GM12878 (cell line): ENCODE results near the gene TCL1B. TPM values are rescaled to one million over a fixed set of nuclear protein-coding genes. Genes with fewer than 3 reads are reported as not detected.
A peak's percentile ranks its signal among the peaks of the same experiment; 100 is the strongest.

Experiments used
- ATF7 ChIP-seq: fragments of 450-650 bp; IDR thresholded peaks from 2 replicates; pipeline ENCODE4 v1.6.1; 2016; ENCODE audit warnings: low read depth, mild to moderate bottlenecking
- CHD4 ChIP-seq: fragments of 200-600 bp; sonication (generic); IDR thresholded peaks from 2 replicates; pipeline ENCODE4 v1.6.1; 2016; ENCODE audit warnings: mild to moderate bottlenecking
- CREB1 ChIP-seq: IDR thresholded peaks from 2 replicates; pipeline ENCODE4 v1.6.1; 2012; ENCODE audit warnings: low read depth, mild to moderate bottlenecking, inconsistent platforms
- HDGF ChIP-seq: fragments of 450-650 bp; IDR thresholded peaks from 2 replicates; pipeline ENCODE4 v1.6.1; 2016; ENCODE audit warnings: antibody characterized with exemption
- IRF4 ChIP-seq: IDR thresholded peaks from 2 replicates; pipeline ENCODE4 v1.6.1; 2011; ENCODE audit warnings: low read depth, low read length
- MYC ChIP-seq: IDR thresholded peaks from 2 replicates; pipeline ENCODE4 v1.6.1; 2011; ENCODE audit warnings: mild to moderate bottlenecking, low read length, moderate library complexity, inconsistent platforms; ENCODE audit not compliant: insufficient read depth, insufficient replicate concordance, insufficient read length, severe bottlenecking
- NFYB ChIP-seq: IDR thresholded peaks from 2 replicates; pipeline ENCODE4 v1.6.1; 2011; ENCODE audit warnings: low read depth, mild to moderate bottlenecking, low read length, improper control_type of control experiment, moderate library complexity; ENCODE audit not compliant: insufficient read depth
- SMARCA5 ChIP-seq: fragments of 450-650 bp; IDR thresholded peaks from 2 replicates; pipeline ENCODE4 v1.6.1; 2017; ENCODE audit warnings: mild to moderate bottlenecking
- ZSCAN29 ChIP-seq: fragments of 450-650 bp; IDR thresholded peaks from 2 replicates; pipeline ENCODE4 v1.6.1; 2017; ENCODE audit warnings: mild to moderate bottlenecking, moderate library complexity
- ZZZ3 ChIP-seq: IDR thresholded peaks from 2 replicates; pipeline ENCODE4 v1.6.1; 2011; ENCODE audit warnings: low read depth; ENCODE audit not compliant: control insufficient read depth, insufficient read length
- polyA plus RNA-seq, 11 experiments: library from polyadenylated mRNA; depleted of rRNA in 4 of 11; unstranded in 6 of 11; stranded (reverse) in 5 of 11; fragments of >200 nt; fragmentation: Nextera tagmentation in 4 of 11; fragmentation: Illumina TruSeq in 1 of 11; extraction: Ambion mirVana in 4 of 11; extraction: Trizol in 1 of 11; gene quantifications; 1 replicate in 1 of 11; 2 replicates in 10 of 11; pipeline versions ENCODE4 v1.2.1 to v1.2.3, GENCODE V29; 2011 to 2016; ENCODE audit warnings: inconsistent platforms in 2 of 11, missing spikeins in 2 of 11, low read depth in 1 of 11
- total RNA-seq, 4 experiments: library from RNA; depleted of rRNA in 3 of 4; stranded (reverse); fragments of >200 nt in 3 of 4; fragmentation: Illumina TruSeq in 1 of 4; extraction: Trizol in 1 of 4; gene quantifications; 2 replicates each; pipeline versions ENCODE4 v1.2.1 to v1.2.3, GENCODE V29; 2013 to 2021
- TF ChIP-seq, protein P1 (sequence below): IDR thresholded peaks from 2 replicates; pipeline ENCODE4 v1.6.1; 2011; ENCODE audit warnings: low read depth, low read length, improper control_type of control experiment, borderline replicate concordance
- TF ChIP-seq, protein P2 (sequence below): fragments of 150-350 bp; IDR thresholded peaks from 2 replicates; pipeline ENCODE4 v1.6.1; 2016; ENCODE audit warnings: low read depth, low read length
- TF ChIP-seq, protein P3 (sequence below): fragments of 450-650 bp; IDR thresholded peaks from 2 replicates; pipeline ENCODE4 v1.6.1; 2018; ENCODE audit warnings: borderline replicate concordance, mild to moderate bottlenecking; ENCODE audit not compliant: partially characterized antibody
- TF ChIP-seq, protein P4 (sequence below): IDR thresholded peaks from 2 replicates; pipeline ENCODE4 v1.6.1; 2011; ENCODE audit warnings: borderline replicate concordance, low read depth, mild to moderate bottlenecking, moderate library complexity, low read length; ENCODE audit not compliant: insufficient read depth, poor library complexity, severe bottlenecking
- TF ChIP-seq, protein P5 (sequence below): IDR thresholded peaks from 2 replicates; pipeline ENCODE4 v1.6.1; 2012; ENCODE audit warnings: improper control_type of control experiment, low read depth, low read length; ENCODE audit not compliant: insufficient replicate concordance

TCL1B gene
- total and polyA plus RNA-seq, 10 of the 15 experiments (the other 5 are each of a cell fraction or from before 2014, with no cell fraction given) = 0.10 to 0.18 (median 0.13) TPM; not detected in 6

DNA sequence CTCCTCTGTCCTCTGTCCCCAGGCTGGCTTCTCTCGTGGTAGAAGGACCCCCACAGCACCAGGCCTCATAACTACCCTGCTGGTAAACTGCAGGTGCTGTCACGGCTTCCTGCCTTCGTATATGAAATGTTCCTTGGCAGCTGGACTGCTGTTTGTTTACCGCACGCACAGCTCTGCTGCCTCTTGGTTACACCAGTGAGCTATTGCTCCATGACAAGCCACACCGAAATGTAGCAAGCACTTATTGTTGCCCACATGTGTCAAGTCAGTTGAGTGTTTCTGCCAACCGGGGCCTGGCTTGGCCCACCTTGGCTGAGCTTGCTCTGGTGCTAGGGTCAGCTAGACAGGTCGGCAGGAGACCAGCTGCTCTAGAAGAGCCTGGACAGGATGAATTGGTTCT, 21.7 kb upstream of the TCL1B start (continued):
- TF ChIP-seq CHD4 (no peak), NFYB (no peak), CREB1 (no peak), HDGF (no peak), ATF7 (no peak), MYC (no peak), ZZZ3 (no peak), IRF4 (no peak), SMARCA5 (0 out of 2 replicates have a peak, but pooled peaks have one; percentile 54), ZSCAN29 (no peak)
- TF ChIP-seq, protein P1, sequence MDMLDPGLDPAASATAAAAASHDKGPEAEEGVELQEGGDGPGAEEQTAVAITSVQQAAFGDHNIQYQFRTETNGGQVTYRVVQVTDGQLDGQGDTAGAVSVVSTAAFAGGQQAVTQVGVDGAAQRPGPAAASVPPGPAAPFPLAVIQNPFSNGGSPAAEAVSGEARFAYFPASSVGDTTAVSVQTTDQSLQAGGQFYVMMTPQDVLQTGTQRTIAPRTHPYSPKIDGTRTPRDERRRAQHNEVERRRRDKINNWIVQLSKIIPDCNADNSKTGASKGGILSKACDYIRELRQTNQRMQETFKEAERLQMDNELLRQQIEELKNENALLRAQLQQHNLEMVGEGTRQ = no peak
- TF ChIP-seq, protein P2, sequence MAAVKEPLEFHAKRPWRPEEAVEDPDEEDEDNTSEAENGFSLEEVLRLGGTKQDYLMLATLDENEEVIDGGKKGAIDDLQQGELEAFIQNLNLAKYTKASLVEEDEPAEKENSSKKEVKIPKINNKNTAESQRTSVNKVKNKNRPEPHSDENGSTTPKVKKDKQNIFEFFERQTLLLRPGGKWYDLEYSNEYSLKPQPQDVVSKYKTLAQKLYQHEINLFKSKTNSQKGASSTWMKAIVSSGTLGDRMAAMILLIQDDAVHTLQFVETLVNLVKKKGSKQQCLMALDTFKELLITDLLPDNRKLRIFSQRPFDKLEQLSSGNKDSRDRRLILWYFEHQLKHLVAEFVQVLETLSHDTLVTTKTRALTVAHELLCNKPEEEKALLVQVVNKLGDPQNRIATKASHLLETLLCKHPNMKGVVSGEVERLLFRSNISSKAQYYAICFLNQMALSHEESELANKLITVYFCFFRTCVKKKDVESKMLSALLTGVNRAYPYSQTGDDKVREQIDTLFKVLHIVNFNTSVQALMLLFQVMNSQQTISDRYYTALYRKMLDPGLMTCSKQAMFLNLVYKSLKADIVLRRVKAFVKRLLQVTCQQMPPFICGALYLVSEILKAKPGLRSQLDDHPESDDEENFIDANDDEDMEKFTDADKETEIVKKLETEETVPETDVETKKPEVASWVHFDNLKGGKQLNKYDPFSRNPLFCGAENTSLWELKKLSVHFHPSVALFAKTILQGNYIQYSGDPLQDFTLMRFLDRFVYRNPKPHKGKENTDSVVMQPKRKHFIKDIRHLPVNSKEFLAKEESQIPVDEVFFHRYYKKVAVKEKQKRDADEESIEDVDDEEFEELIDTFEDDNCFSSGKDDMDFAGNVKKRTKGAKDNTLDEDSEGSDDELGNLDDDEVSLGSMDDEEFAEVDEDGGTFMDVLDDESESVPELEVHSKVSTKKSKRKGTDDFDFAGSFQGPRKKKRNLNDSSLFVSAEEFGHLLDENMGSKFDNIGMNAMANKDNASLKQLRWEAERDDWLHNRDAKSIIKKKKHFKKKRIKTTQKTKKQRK = no peak
- TF ChIP-seq, protein P3, sequence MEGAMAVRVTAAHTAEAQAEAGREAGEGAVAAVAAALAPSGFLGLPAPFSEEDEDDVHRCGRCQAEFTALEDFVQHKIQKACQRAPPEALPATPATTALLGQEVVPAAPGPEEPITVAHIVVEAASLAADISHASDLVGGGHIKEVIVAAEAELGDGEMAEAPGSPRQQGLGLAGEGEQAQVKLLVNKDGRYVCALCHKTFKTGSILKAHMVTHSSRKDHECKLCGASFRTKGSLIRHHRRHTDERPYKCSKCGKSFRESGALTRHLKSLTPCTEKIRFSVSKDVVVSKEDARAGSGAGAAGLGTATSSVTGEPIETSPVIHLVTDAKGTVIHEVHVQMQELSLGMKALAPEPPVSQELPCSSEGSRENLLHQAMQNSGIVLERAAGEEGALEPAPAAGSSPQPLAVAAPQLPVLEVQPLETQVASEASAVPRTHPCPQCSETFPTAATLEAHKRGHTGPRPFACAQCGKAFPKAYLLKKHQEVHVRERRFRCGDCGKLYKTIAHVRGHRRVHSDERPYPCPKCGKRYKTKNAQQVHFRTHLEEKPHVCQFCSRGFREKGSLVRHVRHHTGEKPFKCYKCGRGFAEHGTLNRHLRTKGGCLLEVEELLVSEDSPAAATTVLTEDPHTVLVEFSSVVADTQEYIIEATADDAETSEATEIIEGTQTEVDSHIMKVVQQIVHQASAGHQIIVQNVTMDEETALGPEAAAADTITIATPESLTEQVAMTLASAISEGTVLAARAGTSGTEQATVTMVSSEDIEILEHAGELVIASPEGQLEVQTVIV = no peak
- TF ChIP-seq, protein P4, sequence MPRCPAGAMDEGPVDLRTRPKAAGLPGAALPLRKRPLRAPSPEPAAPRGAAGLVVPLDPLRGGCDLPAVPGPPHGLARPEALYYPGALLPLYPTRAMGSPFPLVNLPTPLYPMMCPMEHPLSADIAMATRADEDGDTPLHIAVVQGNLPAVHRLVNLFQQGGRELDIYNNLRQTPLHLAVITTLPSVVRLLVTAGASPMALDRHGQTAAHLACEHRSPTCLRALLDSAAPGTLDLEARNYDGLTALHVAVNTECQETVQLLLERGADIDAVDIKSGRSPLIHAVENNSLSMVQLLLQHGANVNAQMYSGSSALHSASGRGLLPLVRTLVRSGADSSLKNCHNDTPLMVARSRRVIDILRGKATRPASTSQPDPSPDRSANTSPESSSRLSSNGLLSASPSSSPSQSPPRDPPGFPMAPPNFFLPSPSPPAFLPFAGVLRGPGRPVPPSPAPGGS = no peak
- TF ChIP-seq, protein P5, sequence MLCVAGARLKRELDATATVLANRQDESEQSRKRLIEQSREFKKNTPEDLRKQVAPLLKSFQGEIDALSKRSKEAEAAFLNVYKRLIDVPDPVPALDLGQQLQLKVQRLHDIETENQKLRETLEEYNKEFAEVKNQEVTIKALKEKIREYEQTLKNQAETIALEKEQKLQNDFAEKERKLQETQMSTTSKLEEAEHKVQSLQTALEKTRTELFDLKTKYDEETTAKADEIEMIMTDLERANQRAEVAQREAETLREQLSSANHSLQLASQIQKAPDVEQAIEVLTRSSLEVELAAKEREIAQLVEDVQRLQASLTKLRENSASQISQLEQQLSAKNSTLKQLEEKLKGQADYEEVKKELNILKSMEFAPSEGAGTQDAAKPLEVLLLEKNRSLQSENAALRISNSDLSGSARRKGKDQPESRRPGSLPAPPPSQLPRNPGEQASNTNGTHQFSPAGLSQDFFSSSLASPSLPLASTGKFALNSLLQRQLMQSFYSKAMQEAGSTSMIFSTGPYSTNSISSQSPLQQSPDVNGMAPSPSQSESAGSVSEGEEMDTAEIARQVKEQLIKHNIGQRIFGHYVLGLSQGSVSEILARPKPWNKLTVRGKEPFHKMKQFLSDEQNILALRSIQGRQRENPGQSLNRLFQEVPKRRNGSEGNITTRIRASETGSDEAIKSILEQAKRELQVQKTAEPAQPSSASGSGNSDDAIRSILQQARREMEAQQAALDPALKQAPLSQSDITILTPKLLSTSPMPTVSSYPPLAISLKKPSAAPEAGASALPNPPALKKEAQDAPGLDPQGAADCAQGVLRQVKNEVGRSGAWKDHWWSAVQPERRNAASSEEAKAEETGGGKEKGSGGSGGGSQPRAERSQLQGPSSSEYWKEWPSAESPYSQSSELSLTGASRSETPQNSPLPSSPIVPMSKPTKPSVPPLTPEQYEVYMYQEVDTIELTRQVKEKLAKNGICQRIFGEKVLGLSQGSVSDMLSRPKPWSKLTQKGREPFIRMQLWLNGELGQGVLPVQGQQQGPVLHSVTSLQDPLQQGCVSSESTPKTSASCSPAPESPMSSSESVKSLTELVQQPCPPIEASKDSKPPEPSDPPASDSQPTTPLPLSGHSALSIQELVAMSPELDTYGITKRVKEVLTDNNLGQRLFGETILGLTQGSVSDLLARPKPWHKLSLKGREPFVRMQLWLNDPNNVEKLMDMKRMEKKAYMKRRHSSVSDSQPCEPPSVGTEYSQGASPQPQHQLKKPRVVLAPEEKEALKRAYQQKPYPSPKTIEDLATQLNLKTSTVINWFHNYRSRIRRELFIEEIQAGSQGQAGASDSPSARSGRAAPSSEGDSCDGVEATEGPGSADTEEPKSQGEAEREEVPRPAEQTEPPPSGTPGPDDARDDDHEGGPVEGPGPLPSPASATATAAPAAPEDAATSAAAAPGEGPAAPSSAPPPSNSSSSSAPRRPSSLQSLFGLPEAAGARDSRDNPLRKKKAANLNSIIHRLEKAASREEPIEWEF = no peak
